ENCODE measurements around the gene PKP1. TPM values are rescaled to one million over a fixed set of nuclear protein-coding genes. Genes with fewer than 3 reads are reported as not detected.

PKP1 gene
- total and polyA plus RNA-seq, 2 experiments from 2014 or later = 0.19 to 0.83 TPM

DNA sequence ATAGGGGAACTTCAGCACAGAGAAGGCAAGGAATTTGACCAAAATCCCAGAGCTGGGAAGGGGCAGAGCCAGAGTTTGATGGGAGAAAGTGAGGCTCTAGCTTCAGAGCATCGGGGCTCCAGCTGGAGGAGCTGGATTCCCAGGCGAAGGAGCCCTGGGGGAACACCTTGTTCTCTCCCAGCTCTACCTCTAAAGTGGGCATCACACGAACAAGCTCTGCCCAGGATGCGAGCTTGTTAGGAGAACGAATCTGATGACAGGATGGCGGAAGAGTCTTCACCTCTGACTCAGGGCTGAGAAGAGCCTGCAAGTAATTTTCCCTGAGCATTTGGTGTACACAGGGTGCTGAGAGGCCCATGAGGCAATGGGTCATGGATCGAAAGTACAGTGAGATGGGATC is 72.2 kb downstream of the PKP1 start (continued):
- TF ChIP-seq, protein P1, sequence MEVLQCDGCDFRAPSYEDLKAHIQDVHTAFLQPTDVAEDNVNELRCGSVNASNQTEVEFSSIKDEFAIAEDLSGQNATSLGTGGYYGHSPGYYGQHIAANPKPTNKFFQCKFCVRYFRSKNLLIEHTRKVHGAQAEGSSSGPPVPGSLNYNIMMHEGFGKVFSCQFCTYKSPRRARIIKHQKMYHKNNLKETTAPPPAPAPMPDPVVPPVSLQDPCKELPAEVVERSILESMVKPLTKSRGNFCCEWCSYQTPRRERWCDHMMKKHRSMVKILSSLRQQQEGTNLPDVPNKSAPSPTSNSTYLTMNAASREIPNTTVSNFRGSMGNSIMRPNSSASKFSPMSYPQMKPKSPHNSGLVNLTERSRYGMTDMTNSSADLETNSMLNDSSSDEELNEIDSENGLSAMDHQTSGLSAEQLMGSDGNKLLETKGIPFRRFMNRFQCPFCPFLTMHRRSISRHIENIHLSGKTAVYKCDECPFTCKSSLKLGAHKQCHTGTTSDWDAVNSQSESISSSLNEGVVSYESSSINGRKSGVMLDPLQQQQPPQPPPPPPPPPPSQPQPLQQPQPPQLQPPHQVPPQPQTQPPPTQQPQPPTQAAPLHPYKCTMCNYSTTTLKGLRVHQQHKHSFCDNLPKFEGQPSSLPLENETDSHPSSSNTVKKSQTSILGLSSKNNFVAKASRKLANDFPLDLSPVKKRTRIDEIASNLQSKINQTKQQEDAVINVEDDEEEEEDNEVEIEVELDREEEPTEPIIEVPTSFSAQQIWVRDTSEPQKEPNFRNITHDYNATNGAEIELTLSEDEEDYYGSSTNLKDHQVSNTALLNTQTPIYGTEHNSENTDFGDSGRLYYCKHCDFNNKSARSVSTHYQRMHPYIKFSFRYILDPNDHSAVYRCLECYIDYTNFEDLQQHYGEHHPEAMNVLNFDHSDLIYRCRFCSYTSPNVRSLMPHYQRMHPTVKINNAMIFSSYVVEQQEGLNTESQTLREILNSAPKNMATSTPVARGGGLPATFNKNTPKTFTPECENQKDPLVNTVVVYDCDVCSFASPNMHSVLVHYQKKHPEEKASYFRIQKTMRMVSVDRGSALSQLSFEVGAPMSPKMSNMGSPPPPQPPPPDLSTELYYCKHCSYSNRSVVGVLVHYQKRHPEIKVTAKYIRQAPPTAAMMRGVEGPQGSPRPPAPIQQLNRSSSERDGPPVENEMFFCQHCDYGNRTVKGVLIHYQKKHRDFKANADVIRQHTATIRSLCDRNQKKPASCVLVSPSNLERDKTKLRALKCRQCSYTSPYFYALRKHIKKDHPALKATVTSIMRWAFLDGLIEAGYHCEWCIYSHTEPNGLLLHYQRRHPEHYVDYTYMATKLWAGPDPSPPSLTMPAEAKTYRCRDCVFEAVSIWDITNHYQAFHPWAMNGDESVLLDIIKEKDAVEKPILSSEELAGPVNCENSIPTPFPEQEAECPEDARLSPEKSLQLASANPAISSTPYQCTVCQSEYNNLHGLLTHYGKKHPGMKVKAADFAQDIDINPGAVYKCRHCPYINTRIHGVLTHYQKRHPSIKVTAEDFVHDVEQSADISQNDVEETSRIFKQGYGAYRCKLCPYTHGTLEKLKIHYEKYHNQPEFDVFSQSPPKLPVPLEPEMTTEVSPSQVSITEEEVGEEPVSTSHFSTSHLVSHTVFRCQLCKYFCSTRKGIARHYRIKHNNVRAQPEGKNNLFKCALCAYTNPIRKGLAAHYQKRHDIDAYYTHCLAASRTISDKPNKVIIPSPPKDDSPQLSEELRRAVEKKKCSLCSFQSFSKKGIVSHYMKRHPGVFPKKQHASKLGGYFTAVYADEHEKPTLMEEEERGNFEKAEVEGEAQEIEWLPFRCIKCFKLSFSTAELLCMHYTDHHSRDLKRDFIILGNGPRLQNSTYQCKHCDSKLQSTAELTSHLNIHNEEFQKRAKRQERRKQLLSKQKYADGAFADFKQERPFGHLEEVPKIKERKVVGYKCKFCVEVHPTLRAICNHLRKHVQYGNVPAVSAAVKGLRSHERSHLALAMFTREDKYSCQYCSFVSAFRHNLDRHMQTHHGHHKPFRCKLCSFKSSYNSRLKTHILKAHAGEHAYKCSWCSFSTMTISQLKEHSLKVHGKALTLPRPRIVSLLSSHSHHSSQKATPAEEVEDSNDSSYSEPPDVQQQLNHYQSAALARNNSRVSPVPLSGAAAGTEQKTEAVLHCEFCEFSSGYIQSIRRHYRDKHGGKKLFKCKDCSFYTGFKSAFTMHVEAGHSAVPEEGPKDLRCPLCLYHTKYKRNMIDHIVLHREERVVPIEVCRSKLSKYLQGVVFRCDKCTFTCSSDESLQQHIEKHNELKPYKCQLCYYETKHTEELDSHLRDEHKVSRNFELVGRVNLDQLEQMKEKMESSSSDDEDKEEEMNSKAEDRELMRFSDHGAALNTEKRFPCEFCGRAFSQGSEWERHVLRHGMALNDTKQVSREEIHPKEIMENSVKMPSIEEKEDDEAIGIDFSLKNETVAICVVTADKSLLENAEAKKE (CRISPR knock-in tag; IDR thresholded peaks at IDR 0.05) = no peak
- TF ChIP-seq ZNF114 (CRISPR knock-in tag; IDR thresholded peaks at IDR 0.05) (no peak), EZH2phosphoT487 (IDR thresholded peaks at IDR 0.05; ENCODE audit: unreplicated experiment) (no peak), ZNF331 (CRISPR knock-in tag; IDR thresholded peaks at IDR 0.05; ENCODE audit: low read depth) (no peak)

DNA sequence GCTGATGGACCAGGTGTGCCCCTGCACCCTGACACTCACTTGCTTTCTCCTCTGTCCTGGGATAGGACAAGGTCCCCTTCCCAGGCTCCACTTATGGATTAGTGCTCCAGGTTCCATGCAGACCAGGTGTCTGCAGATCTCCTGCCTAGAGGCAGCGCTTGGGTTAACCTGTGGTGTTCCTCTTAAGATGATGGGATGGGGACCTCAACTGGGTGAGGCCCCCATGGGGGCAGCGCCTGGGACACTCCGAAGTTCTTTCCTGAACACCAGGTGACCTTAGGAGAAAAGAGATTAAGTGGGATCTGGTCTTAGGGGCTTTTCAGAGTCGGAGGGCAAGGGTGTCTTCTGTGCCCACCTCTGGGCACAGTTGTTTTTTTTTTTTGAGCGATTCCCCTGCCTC is 72.9 kb downstream of the PKP1 start:
- H3K4me1 ChIP-seq (ENCODE audit: insufficient read depth) = no peaks in the 10 kb centered on the region
- no peak overlapping the region for H2AFZ ChIP-seq
- no peaks in the 10 kb centered on the region for H4K20me1 ChIP-seq (replicated peaks; ENCODE audit: insufficient read depth)
- no peaks in the 10 kb centered on the region for H3K27me3 ChIP-seq (ENCODE audit: insufficient read depth)
- ATAC-seq (no peak), DNase-seq (ENCODE audit: low spot score) (no peak)
- H3K4me1 Mint-ChIP-seq = peaks cover 19% of the 10 kb centered on the region
- H3K27ac Mint-ChIP-seq = no peak overlapping the region
- H3K4me2 ChIP-seq = no peak overlapping the region
- TF ChIP-seq JUNB (IDR thresholded peaks at IDR 0.05; ENCODE audit: unreplicated experiment) (no peak), NANOG (IDR thresholded peaks at IDR 0.05; ENCODE audit: borderline replicate concordance) (no peak), EZH2phosphoT487 (IDR thresholded peaks at IDR 0.05; ENCODE audit: unreplicated experiment) (no peak), EZH2 (IDR thresholded peaks at IDR 0.05; ENCODE audit: low read depth, unreplicated experiment) (no peak), POLR2AphosphoS5 (IDR thresholded peaks at IDR 0.05; ENCODE audit: low read depth) (no peak)
- TF ChIP-seq, protein P2, sequence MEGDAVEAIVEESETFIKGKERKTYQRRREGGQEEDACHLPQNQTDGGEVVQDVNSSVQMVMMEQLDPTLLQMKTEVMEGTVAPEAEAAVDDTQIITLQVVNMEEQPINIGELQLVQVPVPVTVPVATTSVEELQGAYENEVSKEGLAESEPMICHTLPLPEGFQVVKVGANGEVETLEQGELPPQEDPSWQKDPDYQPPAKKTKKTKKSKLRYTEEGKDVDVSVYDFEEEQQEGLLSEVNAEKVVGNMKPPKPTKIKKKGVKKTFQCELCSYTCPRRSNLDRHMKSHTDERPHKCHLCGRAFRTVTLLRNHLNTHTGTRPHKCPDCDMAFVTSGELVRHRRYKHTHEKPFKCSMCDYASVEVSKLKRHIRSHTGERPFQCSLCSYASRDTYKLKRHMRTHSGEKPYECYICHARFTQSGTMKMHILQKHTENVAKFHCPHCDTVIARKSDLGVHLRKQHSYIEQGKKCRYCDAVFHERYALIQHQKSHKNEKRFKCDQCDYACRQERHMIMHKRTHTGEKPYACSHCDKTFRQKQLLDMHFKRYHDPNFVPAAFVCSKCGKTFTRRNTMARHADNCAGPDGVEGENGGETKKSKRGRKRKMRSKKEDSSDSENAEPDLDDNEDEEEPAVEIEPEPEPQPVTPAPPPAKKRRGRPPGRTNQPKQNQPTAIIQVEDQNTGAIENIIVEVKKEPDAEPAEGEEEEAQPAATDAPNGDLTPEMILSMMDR (conservative IDR thresholded peaks at IDR 0.05; ENCODE audit: low read depth in 2 of 2) = no peak
- no peaks in the 10 kb centered on the region for H3K36me3 Mint-ChIP-seq (ENCODE audit: low read depth)
- H3K36me3 ChIP-seq (ENCODE audit: insufficient read depth) = no peaks in the 10 kb centered on the region
- peaks cover 24% of the 10 kb centered on the region for H3K27me3 Mint-ChIP-seq (ENCODE audit: insufficient read depth, low read depth, poor library complexity)
- H3K9me2 ChIP-seq (ENCODE audit: insufficient read depth) = no peaks in the 10 kb centered on the region
- H3K4me3 Mint-ChIP-seq = no peak overlapping the region
- no peaks in the 10 kb centered on the region for H3K9me3 Mint-ChIP-seq
- no peaks in the 10 kb centered on the region for H3K79me2 ChIP-seq (replicated peaks; ENCODE audit: insufficient read depth)
- no peak overlapping the region for H3K27ac ChIP-seq (ENCODE audit: low read depth)
- no peaks in the 10 kb centered on the region for H3F3A ChIP-seq (replicated peaks; ENCODE audit: low read depth)
- no peak overlapping the region for H3K4me3 ChIP-seq
